A673 (cell line): ENCODE measurements around the gene CBR3. TPM values are rescaled to one million over a fixed set of nuclear protein-coding genes. Genes with fewer than 3 reads are reported as not detected.

Experiments
- BruUV-seq: library from RNA; stranded (reverse); fragments of 400-500 nt; replicated peaks from 2 replicates; lab custom pipeline; 2021; lab: Mats Ljungman, UMichigan
- CTCF ChIA-PET: fragments of 300-600 bp; sonication (Branson Sonifier 250); formaldehyde crosslinking; loops from one replicate; lab custom pipeline; 2022; ENCODE audit warnings: antibody characterized with exemption; lab: Charles Lee
- POLR2A ChIA-PET: fragments of 300-600 bp; sonication (Branson Sonifier 250); formaldehyde crosslinking; loops from one replicate; lab custom pipeline; 2022; ENCODE audit warnings: antibody characterized with exemption; ENCODE audit not compliant: low non-redundant PET; lab: Charles Lee
- DNase-seq: peaks from one replicate; pipeline ENCODE4 v3.0.0-alpha.2; 2015; ENCODE audit warnings: low spot score
- H3K27ac ChIP-seq: fragments of 200-600 bp; sonication (generic); 2 replicates; pipeline ENCODE4 v1.5.1; 2016; ENCODE audit warnings: mixed run types, low read depth, mild to moderate bottlenecking, mixed read lengths, antibody characterized with exemption, low read length; ENCODE audit not compliant: poor library complexity, severe bottlenecking
- H3K27me3 ChIP-seq: fragments of 200-600 bp; sonication (generic); replicated peaks from 2 replicates; pipeline ENCODE4 v1.6.1; 2017; ENCODE audit warnings: mixed run types, low read depth, mild to moderate bottlenecking, mixed read lengths, antibody characterized with exemption, low read length; ENCODE audit not compliant: insufficient read depth, poor library complexity
- H3K36me3 ChIP-seq: fragments of 200-600 bp; sonication (generic); 2 replicates; pipeline ENCODE4 v1.6.1; 2016; ENCODE audit warnings: mixed run types, mild to moderate bottlenecking, mixed read lengths, antibody characterized with exemption, low read length; ENCODE audit not compliant: insufficient read depth, poor library complexity, severe bottlenecking
- H3K4me1 ChIP-seq: fragments of 200-600 bp; sonication (generic); 2 replicates; pipeline ENCODE4 v1.6.1; 2017; ENCODE audit warnings: mixed run types, mild to moderate bottlenecking, mixed read lengths, antibody characterized with exemption, low read length; ENCODE audit not compliant: insufficient read depth, poor library complexity, severe bottlenecking
- H3K4me3 ChIP-seq: fragments of 200-600 bp; sonication (generic); 2 replicates; pipeline ENCODE4 v1.5.1; 2016; ENCODE audit warnings: low read depth, mixed run types, mild to moderate bottlenecking, mixed read lengths, low read length; ENCODE audit not compliant: poor library complexity, severe bottlenecking
- H3K9me3 ChIP-seq: fragments of 200-600 bp; sonication (generic); 2 replicates; pipeline ENCODE4 v1.6.1; 2016; ENCODE audit warnings: mixed run types, low read depth, mild to moderate bottlenecking, mixed read lengths, antibody characterized with exemption, low read length; ENCODE audit not compliant: poor library complexity, severe bottlenecking
- CTCF ChIP-seq: fragments of 300-800, 200-600 bp; sonication (generic); conservative IDR thresholded peaks from 2 replicates; pipeline ENCODE4 v1.5.1; 2017; ENCODE audit warnings: low read depth, mild to moderate bottlenecking, antibody characterized with exemption, low read length, moderate library complexity, mixed read lengths
- EZH2 ChIP-seq: fragments of 200-600 bp; sonication (generic); IDR thresholded peaks from 2 replicates; pipeline ENCODE4 v1.6.1; 2017; ENCODE audit warnings: borderline replicate concordance, low read depth, mild to moderate bottlenecking, mixed read lengths, antibody characterized with exemption, low read length; ENCODE audit not compliant: poor library complexity, severe bottlenecking
- intact Hi-C: fragments of 100-400 bp; cut with micrococcal nuclease; formaldehyde crosslinking; loops from one replicate; pipeline ENCODE4 v1.10.0; 2022; ENCODE audit not compliant: unreplicated experiment
- total RNA-seq: library from RNA; stranded (reverse); gene quantifications from 2 replicates; pipeline ENCODE4 v1.2.3, GENCODE V29; 2021

CBR3 gene
- total RNA-seq, 1 experiment from 2014 or later = 12.3 TPM

- Histone ChIP-seq H3K9me3 (no peaks in the 10 kb centered on the region), H3K36me3 (no peaks in the 10 kb centered on the region), H3K27me3 (no peaks in the 10 kb centered on the region), H3K4me1 (no peaks in the 10 kb centered on the region), H3K4me3 (no peak overlapping the region), H3K27ac (no peak overlapping the region)
- intact Hi-C loops = no loop called here
- TF ChIP-seq EZH2 (no peak), CTCF (no peak)
- ChIA-PET CTCF (no interaction called here), POLR2A (interaction anchor here (0.6 kb wide), 1 partner anchor 22 kb away, joined by 3 read pairs; no protein-coding TSS in a partner anchor)
- no TSS peak for BruUV-seq
- DNase-seq = no peak
Observed at GRCh38 chr21:36163750-36164741, 29.2 kb downstream of the CBR3 start.

- Histone ChIP-seq H3K36me3 (no peaks in the 10 kb centered on the region), H3K4me1 (no peaks in the 10 kb centered on the region), H3K9me3 (no peaks in the 10 kb centered on the region), H3K27me3 (no peaks in the 10 kb centered on the region), H3K4me3 (no peak overlapping the region), H3K27ac (no peak overlapping the region)
- ChIA-PET POLR2A (no interaction called here), CTCF (no interaction called here)
- no peak for DNase-seq
- TF ChIP-seq EZH2 = no peak
- no peak for TF ChIP-seq CTCF
- intact Hi-C loops = no loop called here
- no TSS peak for BruUV-seq
Observed at GRCh38 chr21:36165356-36165755, 30.5 kb downstream of the CBR3 start.

GRCh38 chr21:36166705-36167104, 31.8 kb downstream of the CBR3 start:
- H3K4me3 ChIP-seq = no peak overlapping the region
- POLR2A ChIA-PET = no interaction called here
- no peak overlapping the region for H3K27ac ChIP-seq
- intact Hi-C loops = no loop called here
- no peaks in the 10 kb centered on the region for H3K36me3 ChIP-seq
- TF ChIP-seq EZH2 = no peak
- no peak for TF ChIP-seq CTCF
- BruUV-seq = no TSS peak
- no peak for DNase-seq
- no peaks in the 10 kb centered on the region for H3K4me1 ChIP-seq
- CTCF ChIA-PET = no interaction called here
- no peaks in the 10 kb centered on the region for H3K27me3 ChIP-seq
- H3K9me3 ChIP-seq = no peaks in the 10 kb centered on the region
